Measurements from ENCODE around the gene MEGF6.

The MEGF6 gene

DNA sequence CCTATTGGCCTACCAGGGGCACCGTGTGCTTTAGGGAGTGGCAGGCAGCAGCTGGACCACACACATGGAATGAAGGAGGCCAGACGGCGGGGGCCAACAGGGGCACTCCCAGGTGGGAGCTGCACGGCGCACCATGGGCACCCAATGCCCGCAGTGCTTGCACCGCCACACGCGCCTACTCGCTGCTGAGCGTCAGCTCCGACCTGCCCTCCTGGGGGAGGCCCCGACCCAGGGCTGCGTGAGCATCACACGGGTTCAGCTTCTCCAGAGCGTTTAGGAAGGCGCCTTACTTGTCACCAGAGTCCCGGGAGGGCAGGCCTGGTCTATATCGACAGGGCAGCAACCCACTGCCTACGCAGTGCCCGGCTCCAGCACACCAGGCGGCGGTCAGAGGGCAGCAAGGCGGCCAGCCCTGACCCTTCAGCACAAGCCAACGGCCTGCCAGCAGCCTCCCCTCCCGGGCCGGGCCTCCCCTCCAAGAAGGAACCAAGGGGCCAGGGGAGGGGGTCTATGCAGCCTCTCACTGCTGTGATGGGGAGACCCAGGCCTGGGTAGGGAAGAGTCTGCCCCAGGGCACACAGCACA lies 91.9 kb downstream of the MEGF6 start:
- no peak for DNase-seq (ENCODE audit: low spot score)

DNA sequence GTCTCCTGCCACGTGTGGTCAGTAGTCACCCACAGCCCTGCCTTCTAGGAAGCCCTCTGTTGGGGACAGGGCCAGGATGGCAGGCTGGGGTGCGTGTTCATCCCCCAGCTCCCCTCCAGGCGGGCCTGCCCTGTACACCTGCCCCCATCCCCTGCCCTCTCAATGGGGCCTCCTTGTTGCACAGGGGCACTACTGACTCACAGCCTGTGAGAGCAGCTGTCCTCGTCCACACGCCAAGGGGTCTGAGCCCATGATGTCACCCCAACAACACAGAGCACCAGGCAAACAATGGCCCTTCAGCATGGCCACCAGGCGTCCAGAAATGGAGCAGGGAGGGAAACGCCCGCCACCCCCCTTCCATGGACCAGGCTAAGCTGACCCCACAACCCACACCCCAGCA lies 92.6 kb downstream of the MEGF6 start:
- DNase-seq (ENCODE audit: low spot score): no peak

DNA sequence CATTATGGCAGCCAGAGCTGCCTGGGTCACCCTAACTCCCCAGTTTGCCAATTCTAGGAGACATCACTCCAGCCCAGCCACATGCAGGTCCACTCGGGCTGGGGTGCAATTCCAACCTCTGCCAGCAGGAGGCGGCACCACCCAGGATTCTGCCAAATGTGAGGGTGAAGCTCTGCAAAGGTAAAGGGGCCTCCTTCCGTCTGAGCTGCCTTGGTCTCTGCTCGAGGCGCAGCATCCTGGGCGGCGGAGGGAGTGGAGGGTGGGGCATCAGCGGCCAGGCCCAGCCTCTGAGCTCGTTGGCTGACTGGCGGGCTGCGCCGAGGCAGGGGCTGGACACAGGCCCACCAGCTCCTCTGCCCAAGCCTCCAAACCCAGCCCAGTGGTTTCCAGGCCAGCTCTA lies 93.1 kb downstream of the MEGF6 start:
- DNase-seq (ENCODE audit: low spot score): no peak

DNA sequence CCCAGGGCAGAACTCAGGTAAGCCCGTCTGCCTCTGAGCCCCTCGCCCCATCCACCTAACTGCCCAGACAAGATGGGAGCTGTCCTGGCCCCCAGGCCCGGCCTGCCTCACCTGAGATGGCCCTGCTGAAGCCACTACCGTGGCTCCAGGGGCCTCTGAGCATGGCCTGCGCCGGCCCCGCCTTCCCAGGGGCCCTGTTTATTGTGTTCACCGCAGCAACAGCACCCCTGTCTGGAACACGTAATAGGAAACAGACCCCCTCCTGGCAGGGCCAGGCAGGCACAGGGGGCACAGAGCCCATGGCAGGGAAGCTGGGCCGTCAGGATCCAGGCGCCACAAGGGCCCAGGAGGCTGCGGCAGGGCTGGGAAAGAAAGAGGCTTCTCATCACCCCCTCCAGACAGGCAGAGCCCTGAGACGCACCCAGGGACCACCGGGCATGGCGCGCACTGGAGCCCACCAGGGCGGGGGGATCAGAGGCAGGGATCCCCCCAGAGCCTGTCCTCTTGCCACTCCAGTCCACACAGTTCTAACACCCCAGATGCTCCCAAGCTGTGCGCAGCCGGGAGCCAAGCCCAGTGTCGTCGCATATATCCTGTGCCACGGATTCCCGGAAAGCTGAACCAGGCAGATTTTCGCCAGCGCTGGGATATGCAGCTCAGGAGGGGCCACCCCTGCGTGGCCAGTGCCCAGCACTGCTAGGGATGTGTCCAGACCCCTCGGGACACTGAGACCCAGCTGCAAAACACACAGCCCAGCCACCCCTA lies 94.2 kb downstream of the MEGF6 start:
- no peak for DNase-seq (ENCODE audit: low spot score)

DNA sequence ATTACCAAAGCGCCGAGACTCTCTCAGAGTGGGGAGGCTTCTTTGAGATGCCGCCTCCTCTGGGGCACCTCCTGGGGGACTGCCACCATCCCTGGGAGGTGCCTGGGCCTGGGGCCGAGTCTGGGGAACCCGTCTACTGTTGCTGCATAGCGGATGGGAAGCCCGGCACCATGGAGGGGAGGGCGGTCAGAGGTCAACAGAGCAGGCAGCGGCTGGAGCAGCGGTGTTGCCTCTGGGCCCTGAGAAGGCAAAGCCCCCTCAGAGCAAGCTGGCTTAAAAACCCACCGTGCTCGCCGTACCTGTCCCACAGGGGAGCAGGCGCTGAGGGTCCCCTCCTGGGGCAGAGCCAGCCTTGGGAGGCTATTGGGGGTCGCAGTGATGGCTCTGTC lies 94.8 kb downstream of the MEGF6 start:
- DNase-seq (ENCODE audit: low spot score): no peak

DNA sequence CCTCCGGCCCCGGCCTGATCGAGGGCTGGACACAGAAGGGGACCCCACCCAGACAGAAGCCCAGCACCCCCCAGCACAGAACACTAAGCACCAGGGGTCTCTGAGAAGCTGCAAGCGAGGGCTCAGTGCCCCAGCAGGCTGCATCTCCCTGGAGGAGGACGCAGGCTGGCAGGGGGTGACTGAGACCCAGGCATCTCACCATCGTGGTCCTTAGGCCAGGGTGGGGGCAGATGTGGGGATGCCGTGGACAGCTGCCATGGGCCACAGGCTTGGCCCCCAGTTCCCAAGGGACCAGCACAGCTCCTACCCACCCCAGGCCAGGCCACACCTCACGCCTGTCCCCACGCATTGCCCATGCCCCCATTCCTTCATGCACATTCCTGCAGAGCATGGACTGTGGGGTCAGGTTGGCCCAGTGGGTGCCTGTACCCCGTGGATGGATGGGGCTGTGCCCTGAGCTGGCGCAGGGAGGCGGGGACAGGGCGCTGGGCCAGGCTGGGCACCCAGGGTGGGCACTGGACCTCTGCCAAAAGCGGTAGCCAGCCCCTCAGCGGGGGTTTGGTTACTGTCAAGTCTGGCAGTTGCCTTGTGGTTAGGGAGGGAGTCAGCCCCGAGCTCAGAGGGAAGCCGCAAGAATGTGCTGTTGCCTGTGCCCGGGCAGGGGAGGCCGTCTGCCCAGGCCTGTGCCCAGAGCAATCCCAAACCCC lies 95.4 kb downstream of the MEGF6 start:
- DNase-seq (ENCODE audit: low spot score): no peak

DNA sequence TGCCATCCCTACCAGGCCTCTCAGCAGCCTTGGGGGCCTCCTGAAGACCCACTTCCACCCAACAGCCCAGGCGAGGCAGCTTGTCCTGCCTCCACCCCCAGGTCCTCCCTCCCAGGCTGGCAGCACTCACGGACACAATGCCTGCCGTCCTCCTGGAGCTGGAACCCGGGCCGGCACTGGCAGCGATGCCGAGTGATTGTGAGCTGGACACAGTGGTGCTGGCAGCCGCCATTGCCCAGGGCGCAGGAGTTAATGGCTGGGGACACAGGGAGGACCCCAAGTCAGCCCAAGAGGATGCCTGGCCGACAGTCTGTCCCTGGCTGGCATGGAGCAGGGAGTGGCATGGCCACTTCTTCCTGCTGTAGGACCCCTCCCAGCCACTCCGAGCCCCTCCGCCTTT lies 96.0 kb downstream of the MEGF6 start:
- DNase-seq (ENCODE audit: low spot score): no peak

DNA sequence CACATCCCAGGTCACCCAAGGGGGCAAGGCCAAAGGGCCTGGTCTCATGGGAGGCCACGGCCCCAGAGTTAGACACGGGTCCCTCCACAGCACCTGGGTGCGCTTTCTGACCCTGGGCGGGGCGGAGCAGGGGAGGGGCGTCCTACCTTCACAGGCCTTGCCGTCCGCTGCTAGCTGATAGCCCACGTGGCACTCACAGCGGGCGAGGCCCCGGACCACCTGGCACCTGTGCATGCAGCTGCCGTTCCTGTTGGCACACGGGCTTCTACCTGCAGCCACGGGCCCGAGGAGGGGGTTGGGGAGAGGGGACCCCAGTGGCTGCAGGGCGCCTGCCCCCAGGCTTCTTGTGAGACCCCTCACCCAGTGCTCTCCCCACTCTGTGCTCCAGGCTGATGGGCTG lies 96.9 kb downstream of the MEGF6 start:
- no peak for DNase-seq (ENCODE audit: low spot score)

DNA sequence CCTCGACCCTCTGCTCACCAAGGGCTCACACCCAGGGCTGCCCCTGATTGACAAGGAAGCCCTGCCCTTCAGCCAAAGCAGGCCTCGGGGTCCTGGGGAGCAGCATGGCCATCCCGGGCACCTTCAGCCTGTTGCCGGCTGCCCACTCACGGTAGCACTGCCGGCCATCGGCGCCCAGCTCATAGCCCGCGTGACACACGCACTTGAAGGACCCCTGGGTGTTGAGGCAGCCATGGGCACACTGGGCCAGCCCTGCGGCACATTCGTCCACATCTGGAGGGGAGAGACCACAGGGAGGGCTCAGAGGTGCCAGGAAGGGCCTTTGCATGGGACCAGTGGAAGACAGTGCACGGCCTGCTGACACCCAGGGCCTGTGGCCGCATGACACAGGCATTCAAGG lies 99.5 kb downstream of the MEGF6 start:
- no peak for DNase-seq (ENCODE audit: low spot score)

DNA sequence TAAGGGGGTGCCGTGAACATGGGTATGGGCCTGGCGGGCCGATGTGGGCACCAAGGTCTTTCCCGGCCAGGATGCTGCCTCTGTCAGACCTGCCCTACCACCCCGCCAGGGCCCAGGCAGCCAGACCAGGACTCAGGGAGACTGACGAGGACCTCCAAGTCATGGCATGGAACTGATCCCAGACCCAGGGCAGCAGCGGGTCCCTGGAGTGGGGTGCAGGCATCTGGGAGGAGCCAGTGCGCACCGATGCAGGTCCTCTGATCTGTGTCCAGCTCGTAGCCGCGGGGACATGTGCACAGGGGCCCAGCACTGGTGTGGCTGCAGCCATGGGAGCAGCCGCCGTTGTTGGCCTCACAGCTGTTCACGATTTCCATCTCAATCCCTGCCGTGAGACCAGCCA lies 100.0 kb downstream of the MEGF6 start:
- DNase-seq (ENCODE audit: low spot score): no peak

DNA sequence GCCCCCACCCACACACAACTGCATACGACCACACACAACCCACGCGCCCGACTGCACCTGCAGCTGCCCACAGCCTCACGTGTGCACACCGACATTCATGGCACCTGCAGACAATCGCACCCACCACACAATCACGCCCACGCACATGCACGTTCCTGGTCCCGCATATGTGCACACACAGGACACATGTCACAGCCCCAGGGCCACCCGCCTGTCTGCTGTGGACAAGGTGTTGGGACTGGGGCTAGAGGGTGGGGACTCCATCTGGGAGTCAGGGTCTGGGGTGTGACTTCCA lies 100.4 kb downstream of the MEGF6 start:
- no peak for DNase-seq (ENCODE audit: low spot score)

DNA sequence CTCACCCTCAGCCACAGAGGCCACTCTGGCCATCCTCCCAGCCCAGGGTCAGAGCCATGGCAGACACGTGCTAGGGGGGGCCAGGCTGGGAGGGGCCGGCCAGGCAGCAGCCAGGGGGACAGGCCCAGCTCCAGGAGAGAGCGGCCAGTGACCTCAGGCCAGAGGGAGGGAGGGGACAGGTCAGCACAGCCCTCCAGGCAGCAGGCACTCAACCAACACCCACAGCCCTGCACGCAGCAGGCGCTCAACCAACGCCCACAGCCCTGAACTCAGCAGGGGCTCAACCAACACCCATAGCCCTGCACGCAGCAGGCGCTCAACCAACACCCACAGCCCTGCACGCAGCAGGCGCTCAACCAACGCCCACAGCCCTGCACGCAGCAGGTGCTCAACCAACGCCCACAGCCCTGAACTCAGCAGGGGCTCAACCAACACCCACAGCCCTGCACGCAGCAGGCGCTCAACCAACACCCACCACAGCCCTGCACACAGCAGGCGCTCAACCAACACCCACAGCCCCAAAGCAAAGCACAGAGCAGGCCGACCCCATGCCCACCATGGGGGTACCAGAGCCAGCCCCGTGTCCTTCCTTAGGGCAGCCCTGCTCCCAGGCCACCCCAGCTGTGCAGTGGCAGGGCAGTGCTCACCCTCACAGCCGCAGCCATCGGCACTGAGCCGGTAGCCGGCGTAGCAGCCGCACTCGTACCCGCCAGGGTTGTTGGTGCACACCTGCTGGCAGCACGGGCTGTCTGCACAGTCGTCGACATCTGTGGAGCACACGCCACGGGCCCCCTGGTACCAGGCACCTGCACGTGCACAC lies 101.0 kb downstream of the MEGF6 start:
- DNase-seq (ENCODE audit: low spot score): no peak

DNA sequence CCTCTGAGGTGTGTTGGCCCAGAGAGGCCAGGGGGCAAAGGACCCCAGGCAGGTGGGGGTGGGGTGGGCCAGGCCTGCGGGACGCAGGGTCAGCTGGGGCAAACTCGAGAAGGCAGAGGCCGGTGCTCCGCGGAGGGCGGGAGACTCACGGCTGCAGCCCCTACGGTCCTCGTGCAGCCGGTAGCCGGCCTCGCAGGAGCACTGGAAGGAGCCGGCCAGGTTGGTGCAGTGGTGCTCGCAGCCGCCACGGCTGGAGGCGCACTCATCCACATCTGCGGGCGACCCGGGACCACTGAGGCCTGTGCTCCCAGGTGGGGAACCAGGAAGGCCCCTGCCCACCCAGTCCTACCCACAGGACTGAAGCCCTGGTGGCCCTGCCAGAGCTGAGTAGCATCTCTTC lies 101.6 kb downstream of the MEGF6 start:
- DNase-seq (ENCODE audit: low spot score): no peak

DNA sequence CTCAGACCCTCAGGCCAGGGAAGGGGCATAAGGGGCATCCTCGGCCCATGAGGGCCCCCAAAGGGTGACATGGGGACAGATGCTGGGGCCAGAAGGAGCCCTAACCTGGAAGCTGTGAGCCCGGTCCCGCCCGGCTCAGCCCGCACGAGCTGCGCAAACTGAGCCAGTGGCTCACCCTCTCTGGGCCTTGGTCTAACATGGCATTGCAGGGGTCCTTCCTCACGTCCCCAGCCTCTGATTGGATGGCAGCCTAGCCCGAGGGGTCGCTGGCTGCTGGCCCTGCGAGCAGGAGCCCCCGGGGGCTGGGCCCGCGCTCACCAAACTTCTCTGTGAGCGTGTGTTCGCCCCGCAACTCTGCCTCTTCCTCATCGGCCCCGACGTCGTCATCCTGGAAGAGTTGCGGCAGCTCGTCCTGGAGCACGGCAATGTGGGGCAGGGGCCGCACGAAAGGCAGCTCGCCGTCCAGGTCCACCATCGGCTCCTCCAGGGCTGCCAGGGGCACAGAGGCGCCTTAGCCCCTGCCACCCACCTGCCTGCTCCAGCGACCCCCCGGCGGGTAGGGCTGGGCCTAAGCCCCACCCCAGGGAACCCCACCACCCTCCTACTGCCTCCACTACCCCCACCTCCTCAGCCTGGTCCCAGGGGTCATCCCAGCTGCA lies 102.4 kb downstream of the MEGF6 start:
- DNase-seq (ENCODE audit: low spot score): no peak

DNA sequence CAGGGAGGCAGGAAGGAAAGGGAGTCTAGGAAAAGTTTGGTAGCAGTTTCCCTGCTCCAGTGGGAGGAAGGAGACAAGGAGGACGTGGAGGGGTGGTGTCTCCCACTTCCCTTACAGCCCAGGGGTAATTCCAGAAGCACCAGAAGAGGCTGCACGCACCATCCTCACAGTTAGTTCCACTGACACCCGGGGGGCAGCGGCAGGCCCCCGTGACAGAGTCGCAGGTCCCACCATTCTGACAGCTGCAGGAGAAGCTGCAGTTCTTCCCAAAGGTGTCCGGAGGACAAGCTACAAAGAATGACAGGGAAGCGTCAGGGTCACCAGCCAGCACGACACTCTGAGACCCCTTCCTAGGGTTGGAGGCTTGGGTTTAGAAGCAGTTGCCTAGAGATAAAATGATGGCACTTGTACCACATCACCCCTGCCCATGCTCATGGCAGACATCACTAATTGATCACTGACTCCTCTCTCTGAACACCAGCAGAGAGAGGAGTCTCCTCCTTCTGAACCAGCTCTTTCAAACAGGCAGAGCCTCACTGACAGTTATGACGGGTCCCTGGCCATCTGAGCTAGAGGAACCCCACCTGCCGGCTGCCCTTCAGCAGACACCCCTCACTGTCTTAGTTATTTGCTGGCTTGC lies 103.6 kb downstream of the MEGF6 start:
- DNase-seq (ENCODE audit: low spot score): no peak

DNA sequence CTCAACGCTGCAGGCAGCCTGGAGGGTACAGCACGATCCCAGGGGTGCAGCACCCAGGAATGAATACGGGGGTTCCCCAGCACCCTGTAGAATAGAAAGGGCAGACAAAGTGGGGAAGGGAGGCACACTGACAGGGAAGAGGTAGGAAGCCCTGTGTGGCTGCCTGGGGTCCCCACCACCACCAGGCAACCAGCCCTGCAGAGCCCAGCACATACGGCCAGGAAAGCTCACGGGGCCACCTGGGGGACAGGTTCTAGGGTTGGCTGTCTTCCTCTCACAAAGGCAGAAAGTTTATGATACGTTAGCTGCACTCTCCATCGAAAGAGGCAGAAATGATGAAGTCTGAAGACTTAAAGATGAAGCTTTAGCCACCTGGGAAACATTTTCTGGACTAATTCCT lies 104.4 kb downstream of the MEGF6 start:
- DNase-seq (ENCODE audit: low spot score): no peak

DNA sequence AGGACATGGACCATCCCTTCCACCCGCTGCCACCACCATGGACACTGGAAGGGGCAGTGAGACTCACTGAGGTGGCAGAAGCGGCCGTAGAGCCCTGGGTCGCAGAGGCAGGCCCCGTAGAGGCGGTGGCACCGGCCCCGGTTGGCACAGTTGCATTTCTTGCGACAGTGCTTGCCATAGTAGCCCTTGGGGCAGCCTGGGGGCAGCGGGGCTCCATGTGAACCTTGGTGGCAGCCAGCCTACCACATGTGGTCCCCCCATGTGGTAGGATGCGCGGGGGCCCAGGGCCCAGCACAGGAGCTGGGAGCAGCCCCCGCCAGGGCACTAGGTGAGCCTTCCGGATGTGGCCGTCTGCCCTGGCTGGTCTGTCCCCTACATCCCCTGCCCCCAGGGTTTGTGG lies 105.3 kb downstream of the MEGF6 start:
- DNase-seq (ENCODE audit: low spot score): no peak

DNA sequence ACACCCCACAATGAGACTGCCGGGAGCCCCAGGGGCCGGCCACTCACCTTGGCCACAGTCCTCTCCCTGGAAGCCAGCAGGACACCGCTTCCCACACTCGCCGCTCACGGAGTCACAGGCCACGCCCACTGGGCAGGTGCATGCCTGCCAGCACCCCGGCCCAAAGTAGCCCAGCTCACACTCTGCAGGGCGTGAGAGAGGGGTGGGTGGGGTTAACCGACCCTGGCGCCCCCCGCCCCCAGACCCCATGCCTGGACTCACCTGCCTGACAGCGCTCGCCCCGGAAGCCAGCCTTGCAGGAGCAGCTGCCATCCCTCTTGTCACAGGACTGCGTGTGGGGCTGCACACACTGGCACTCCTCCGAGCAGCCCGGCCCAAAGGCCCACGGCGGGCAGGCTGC lies 106.1 kb downstream of the MEGF6 start:
- DNase-seq (ENCODE audit: low spot score): no peak

DNA sequence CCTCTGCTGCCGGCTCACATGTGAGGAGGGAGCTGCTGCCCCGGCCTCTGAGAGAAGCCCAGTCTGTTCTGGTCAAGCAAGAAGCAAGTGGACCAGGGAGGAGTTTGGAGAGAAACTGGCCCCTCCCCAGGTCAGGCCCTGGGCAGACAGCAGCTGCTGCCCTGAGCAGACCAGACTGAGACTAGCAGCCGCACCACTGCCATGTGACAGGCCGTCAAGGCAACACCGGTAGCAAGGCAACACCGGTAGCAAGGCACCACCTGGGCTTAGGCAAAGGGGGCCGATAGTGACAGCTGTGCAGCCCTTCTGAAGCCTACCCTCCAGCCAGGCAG lies 106.5 kb downstream of the MEGF6 start:
- DNase-seq (ENCODE audit: low spot score): no peak

DNA sequence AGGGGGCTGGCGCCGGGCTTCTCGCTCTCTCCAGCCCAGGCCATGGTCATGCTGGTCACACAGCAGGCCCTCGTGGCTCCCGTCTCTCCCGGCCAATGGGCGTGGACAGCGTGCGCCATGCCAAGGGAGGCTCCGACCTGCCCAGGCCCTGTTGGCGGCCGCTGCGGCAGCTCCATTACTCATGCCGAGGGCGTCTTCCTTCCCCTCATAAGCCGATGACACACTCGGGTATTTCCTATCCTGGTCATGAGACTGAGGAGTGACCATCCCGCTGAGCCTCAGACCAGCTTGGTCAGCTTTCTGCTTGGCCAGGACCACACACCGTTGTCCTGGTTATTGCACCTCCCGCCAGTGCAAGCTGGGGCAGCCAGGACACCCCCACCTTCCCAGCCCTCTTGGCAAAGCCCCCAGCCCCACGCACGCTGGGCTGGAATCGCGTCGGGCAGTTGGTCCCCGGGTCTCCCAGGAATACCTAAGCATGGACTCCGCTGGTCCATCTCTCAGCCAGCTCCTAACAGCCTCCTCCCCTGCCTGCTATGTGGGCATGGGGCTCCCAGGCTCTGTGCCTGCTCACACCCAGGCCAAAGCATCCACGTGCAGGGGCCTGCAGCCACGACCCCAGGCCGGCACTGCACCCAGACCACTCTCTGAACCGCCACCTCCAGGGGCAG lies 107.0 kb downstream of the MEGF6 start:
- no peak for DNase-seq (ENCODE audit: low spot score)

DNA sequence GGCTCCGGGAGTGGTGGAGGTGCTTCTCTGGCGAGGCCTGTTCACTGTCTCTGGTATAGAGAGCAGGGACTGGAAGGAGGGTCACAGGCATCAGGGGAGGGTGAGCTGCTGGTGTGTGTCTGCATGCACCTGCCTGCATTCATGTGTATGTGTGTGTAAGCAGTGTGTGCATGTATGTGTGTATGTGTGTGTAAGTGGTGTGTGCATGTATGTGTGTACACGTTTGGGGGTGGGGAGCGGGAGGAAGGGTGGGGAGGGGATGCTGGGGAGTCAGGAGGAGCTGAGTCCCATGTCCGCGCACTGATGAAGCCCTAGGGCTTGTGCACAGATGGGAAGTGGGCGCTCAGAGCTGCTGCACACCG lies 107.8 kb downstream of the MEGF6 start:
- DNase-seq (ENCODE audit: low spot score): no peak
